ENCODE data around the gene CENPVL3.
A peak's percentile ranks its signal among the peaks of the same experiment; 100 is the strongest.
"Not testable (repeated sequence)": the region's sequence is repeated elsewhere in the genome, so short reads cannot be mapped to it uniquely, and the experiment has no call there.

The CENPVL3 gene

DNA sequence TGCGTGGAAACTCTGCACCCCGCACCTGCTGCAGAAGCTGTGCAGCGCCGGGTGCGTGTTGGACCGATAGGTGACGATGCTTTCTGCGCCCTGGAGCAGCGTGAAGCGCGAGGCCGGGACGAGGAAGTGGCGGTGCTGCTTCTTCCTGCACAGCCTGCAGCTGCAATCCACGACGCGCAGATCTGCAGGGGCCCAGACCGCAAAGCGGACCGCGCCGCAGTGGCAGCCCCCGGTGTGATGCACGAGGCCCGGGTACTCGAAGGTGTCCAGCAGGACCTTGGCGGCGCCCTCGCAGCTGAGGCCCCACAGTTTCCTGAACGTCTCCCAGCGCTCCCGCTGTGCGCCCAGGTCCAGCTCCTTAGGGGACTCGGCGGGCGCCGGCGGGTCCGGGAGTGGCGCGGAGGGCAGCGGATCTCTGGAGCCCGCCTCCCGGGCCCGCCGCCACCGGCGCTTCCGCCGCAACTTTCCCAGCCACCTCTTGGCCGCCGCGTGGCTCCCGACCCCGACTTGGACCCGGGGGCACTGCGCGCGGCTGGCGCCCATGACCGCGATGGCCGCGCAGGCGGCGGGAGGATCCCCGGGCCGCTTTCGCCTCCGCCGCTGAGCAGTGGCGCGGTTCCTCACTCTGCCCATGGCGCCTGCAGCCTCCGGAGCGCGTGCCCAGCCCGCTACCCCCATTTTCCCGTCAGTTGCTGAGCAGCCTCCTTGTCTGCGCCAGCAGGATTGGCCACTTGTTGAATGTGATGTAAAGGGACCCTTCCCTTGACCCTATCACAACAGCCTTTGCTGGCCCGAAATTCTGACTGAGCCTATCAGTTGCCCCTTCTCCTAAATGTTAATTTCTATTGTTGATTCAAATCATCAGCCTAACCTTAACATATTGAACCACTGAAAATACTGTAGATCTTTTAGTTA lies at the start of gene CENPVL3:
Gene CENPVL3 (minus strand): TSS at position 672 of the 915 bp plus-strand sequence. CDS start 39 bp downstream, at position 633.
- DNase-seq = not testable (repeated sequence)

DNA sequence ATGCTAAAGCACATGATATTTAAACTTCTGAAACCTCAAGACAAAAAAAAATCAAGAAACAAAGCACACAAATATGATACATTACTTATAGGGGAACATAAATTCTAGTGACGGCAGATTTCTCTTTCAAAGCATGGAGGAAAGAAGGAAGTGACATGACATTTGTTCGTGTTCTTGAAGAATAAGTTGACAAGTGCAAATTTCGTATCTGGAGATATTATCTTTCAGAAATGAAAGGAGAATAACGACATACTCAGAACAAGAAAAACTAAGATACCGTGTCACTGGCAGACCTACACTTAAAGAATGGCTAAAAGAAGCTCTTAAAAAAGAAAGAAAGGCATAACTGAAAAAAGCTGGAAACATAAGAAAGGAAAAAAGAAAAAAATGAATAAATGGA lies 47.3 kb upstream of the CENPVL3 start:
- DNase-seq = no peak

DNA sequence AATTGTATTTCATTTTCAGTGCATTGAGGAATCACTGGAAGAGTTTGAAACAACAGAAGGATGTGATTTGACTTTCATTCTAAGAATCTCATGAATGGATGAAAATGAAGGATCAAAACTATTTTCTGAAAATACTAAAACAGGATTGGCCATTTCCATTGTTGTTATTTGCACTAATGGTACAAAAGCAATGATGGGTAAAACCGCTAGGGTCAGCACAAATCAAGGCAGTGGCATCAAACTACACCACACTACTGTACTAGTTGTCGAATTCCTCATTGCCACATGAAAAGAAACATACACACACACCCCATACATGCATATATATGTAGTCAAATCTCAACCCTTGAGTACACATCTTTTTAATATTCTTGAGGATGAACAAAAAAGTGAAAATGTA lies 24.7 kb upstream of the CENPVL3 start:
- DNase-seq = no peak

DNA sequence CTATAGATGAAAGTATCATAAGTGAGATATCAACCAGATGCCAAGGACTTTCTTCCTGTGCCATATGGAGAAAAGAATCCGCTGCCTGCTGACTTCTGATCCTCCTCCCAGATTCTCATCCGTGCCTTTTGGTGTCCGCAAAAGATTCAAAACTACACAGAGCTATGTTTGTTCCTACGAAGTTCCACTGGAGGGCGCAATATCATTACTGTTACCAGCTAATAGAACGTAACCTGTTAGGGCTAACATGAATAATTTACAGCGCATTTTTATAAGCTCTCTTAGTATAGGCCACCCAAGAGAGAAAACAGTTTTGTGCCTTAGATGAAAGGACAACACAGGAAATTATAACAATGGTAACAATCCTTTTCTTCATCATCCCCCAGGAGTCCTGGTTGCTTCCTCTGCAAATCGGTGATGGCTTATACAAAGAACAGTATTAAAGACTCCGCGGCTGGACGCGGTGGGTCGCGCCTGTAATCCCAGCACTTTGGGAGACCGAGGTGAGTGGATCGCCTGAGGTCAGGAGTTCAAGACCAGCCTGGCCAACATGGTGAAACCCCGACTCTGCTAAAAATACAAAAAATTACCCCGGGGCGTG lies 22.8 kb upstream of the CENPVL3 start:
- peak; percentile 2 to 28 for DNase-seq

DNA sequence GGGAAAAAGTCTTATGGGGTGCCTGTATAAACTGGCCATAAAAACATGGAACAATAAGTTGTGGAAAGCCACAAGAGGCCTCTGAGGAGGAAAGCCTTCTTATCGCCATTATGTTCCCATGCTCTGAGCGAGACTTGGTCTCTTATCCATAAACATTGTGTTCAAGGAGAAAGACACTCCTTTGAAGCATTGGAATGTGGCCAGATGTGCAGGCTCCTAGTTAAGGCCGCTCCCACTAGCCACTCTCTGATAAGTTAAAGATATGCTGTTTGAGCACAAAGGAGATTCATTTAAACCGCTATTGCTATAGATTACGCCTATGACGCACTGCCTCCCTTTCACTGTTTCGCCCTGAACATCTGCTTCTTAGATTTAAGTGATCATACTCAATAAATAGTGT lies 17.8 kb upstream of the CENPVL3 start:
- DNase-seq = not testable (repeated sequence)

DNA sequence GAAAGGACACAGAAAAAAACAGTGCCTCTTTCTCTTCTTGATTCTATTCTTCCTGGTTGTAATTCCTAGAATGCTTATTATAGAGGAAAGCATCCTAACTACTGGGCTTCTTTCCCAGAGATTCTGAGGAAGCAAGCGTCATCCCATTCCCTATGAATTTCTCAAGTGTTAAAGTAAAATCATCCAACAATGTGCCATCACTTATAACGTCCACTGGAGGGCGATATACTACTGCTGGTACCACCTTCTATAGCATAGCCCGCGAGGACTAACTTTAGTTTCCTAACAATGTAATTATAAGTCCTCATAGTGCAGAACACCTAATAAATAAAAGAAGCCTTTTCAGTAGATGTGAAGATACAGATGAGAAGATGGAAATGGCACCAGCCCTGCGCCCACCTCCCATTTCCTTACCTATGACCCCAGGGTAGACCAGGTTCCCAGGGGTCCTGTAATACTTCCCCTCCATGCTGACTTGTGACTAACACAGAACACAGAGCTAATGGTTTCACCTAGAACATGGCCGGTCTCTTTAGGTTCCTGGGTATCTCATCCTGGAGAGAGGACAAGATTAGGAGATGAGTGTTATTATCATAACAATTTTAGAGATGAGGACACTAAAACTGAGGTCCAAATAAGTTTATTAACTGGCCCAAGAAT lies 4.2 kb downstream of the CENPVL3 start:
- peak; percentile 0 to 9 for DNase-seq

DNA sequence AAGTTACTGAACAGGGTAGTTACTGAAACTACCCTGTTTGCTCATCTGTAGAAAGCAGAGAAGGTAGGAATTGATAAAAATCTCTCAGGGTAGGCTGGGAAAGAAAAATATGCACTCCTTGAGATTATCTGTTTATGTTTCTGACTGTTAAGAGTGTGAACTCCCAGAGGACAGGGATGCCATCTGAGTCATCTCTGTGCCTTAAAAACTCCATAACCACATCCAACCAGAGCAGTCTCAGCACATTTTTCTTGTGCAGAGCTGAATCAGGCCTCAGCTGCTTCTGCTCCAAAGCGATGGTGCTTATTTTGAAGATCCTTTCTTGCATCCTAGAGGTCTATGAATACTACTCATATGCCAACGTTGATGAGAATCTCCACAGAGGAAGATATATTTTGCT lies 9.9 kb downstream of the CENPVL3 start:
- DNase-seq = no peak

DNA sequence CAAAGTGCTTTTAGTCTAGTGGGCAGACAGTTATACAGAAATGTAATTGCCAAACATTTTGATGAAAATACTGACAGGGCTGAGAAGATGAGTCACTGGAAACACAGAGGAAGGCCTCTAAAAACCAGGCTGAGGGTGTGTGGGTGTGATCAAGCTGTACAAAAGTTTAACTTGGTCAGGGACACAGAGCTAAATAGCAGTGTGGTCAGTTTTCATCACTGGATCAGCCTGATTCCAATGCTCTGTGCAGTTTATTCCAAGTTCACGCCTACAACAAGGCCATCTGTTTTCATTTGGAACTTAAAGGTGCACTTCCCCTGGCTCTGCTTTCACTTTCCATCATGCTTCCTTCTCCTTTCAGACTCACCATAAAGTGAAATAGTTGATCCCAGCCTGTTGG lies 10.6 kb downstream of the CENPVL3 start:
- DNase-seq = peak; percentile 10 to 23

DNA sequence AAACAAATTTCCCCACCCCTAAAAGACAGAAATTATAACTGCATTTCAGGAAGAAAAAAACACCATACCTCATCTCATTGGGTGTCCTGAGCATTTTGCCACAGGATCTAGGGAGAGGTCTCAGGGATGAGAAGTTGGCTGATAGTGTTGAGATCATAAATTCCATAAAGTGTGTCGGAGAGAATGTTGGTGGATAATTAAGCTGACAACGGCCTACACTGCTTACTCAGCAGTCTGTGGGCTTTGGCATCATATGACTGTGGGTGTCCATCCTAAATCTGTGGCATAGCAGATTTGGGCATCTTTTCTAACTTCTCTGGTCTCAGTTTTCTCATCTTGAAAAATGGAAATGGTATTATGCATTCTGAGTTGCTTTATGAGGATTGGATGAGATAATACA lies 12.3 kb downstream of the CENPVL3 start:
- DNase-seq = no peak

DNA sequence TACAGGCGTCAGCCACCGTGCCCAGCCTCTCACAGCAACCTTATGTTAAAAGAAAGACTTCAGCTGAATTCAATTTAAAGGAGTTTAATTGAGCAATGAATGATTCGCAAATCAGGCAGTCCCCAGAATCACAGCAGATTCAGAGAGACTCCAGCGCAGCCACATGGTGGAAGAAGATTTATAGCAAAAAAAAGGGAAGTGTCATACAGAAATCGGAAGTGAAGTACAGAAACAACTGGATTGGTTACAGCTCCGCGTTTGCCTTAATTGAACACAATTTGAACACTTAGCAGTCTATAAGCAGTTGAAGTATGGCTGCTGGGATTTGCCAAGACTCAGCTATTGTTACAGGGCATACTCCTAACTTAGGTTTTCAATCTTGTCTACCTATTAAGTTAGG lies 19.8 kb downstream of the CENPVL3 start:
- peak; percentile 0 for DNase-seq

DNA sequence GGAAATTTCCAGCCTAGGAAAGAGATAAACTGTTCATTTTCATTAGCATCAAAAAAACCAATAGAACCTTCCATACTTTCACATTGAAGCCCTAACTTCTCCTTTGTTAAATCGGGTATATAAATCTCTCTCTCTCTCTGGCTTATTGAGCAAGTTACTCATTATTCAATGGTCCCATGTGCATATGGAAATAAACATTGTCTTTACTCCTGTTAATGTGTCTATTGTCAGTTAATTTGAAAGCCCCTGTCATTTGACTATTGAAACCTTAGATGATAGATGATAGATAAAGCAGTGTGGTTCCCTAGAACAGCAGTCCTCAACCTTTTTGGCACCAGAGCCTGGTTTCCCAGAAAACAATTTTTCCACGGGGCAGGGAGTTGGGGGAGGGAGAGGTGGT lies 46.8 kb downstream of the CENPVL3 start:
- DNase-seq = no peak

DNA sequence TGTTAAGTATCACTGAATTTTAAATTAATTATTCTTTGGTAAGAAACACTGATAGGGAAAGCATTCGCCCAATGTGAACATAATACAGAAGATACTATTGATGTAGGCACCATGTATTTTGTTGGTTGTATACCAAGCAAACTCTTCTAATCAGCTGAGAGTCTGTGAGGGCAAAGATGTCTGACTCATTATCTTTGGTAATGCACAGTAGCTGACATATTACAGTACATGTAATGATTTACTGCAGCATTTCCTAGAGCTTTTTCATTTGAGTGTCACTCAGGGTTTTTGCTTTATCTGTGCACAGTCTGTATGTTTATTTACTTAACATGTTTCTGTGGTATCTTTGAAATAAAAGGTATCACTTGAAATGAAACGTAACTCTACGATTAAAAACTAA lies 49.2 kb downstream of the CENPVL3 start:
- no peak for DNase-seq

DNA sequence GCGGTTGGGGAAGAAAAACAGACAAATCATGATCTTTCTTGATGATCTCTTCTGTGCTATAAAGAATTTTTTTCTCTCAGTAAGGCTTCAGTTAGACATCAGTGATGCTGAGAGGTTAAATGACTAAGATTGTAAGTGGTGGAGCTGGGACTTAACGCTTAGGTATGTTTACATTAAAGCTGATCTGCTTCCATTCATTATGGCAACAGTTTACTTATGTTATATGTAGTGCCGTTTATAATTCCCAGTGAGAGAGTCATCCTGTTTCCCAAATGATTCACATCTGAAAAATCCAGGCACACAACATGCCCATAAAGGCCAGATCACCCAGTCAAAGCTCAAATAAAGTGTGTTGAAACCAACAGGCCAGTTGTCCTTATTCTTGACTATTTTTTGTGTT lies 50.1 kb downstream of the CENPVL3 start:
- no peak for DNase-seq
